ENCODE measurements around the gene AKAP9.
"Not testable (repeated sequence)": the region's sequence is repeated elsewhere in the genome, so short reads cannot be mapped to it uniquely, and the experiment has no call there.

Gene AKAP9

GRCh38 chr7:92020636-92021035, 80.0 kb downstream of the AKAP9 start:
- DNase-seq = no peak

- DNase-seq = no peak
Observed at GRCh38 chr7:92025260-92025659, 84.6 kb downstream of the AKAP9 start.

DNA sequence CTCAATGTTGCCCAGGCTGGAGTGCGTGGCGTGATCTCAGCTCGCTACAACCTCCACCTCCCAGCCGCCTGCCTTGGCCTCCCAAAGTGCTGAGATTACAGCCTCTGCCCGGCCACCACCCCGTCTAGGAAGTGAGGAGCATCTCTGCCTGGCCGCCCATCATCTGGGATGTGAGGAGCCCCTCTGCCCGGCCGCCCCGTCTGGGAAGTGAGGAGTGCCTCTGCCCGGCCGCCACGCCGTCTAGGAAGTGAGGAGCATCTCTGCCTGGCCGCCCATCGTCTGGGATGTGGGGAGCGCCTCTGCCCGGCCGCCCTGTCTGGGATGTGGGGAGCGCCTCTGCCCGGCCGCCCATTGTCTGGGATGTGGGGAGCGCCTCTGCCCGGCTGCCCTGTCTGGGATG, 86.0 kb downstream of the AKAP9 start:
- DNase-seq = not testable (repeated sequence)

DNA sequence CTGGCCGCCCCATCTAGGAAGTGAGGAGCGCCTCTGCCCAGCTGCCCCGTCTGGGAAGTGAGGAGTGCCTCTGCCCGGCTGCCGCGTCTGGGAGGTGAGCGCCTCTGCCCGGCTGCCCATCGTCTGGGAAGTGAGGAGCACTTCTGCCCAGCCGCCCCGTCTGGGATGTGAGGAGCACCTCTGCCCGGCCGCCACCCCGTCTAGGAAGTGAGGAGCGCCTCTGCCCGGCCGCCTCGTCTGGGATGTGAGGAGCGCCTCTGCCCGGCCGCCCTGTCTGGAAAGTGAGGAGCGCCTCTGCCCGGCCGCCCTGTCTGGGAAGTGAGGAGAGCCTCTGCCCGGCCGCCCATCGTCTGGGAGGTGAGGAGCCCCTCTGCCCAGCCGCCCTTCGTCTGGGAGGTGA, 86.5 kb downstream of the AKAP9 start:
- not testable (repeated sequence) for DNase-seq

- DNase-seq = no peak
Observed at GRCh38 chr7:92028226-92028625, 87.6 kb downstream of the AKAP9 start.

DNA sequence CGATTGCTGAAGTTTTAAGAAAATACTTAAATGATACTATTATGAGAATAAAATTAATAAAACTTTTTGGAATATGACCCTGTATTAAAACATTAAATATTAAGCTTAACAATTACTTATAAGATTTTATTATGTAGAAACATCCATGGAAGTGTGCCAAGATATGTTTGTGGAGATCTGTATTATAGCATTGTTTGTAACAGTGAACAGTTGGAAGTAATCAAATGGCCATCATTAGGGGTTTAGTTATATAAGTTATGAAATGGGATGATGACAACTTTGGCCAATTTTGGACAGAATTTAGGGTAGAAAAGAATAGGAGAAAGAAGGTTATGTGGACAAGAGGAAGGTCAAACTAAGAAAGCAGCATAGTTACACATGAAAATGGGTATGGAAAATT, 88.0 kb downstream of the AKAP9 start:
- no peak for DNase-seq

GRCh38 chr7:92034116-92034515, 93.5 kb downstream of the AKAP9 start:
- no peak for DNase-seq

- no peak for DNase-seq
Observed at GRCh38 chr7:92035576-92035975, 94.9 kb downstream of the AKAP9 start.

- DNase-seq = no peak
Observed at GRCh38 chr7:92039900-92040299, 99.2 kb downstream of the AKAP9 start.

DNA sequence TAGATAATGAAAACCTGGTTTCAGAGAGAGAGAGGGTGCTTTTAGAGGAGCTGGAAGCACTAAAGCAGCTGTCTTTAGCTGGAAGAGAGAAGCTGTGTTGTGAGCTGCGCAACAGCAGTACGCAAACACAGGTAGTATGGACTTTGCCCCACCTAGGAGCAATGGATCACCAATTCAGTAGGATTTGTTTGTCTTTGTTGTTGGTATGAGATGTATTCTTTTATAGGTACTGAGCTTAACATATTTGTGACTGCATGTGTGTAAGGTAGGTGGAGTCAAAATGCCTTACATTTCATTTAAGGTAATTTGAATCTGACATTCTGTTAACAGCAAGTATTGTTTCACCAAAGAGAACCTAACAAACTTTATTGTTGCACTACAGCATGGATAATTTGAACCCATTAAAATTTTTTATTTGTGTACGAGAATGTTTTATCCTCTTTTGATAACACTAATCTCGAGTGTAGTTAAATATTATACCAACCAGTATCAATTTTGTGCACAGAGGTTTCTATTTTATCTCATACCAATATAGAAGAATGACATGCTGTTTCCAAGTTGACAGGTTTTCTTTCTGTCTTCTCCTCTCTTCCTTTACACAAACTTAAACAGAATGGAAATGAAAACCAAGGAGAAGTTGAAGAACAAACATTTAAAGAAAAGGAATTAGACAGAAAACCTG, 101.5 kb downstream of the AKAP9 start:
- no peak for DNase-seq

- no peak for DNase-seq
Observed at GRCh38 chr7:92043098-92043497, 102.4 kb downstream of the AKAP9 start.

DNA sequence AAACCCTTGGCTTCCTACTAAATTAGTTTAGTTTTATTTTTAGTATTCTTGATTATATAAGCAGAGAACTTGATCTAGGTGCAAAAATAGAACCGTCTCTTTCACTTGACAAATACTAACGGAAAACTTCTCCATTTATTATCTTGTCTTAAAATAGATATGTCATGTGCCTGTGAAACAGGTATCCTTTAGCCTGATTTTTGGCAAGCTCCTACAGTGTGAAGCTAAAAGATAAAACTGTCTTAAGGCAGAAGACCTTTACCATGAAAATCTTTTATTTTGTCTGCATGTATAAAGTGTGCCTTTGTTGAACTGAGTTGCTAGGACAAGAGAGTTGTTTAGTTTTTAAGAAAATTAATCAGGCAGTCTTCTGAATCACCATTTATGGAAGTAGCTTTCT, 103.0 kb downstream of the AKAP9 start:
- no peak for DNase-seq

DNA sequence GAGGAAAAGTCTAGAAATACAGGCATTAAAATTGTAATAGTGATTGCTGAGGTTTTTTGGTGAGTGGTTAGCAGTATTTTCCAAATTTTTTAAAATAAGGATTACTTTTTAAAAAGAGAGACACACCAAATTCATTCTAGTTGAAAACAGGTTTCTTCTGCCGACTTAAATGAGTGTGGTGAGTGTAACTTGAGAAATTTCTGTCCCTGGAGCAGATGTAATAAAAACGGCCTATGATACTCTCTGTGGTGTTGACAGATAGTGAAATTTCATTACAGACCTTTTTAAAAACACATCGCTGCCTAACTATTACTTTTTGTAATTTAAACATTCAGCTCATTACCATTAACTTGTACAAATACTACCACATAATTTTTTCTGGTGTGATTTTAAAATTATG, 103.5 kb downstream of the AKAP9 start:
- no peak for DNase-seq

DNA sequence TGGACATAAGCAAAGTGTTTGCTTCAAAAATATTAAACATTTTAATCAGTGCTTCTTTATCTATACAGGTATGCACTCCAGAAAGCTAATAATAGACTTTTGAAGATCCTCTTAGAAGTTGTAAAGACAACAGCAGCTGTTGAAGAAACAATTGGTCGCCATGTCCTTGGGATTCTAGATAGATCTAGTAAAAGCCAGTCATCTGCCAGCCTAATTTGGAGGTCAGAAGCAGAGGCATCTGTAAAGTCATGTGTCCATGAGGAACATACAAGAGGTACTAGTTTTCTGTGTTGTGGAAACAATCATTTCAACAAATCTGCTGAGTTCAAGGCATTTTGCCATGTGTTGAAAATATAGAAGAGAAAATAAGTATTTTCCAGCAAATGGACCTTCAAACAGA, 104.3 kb downstream of the AKAP9 start:
- DNase-seq = no peak

DNA sequence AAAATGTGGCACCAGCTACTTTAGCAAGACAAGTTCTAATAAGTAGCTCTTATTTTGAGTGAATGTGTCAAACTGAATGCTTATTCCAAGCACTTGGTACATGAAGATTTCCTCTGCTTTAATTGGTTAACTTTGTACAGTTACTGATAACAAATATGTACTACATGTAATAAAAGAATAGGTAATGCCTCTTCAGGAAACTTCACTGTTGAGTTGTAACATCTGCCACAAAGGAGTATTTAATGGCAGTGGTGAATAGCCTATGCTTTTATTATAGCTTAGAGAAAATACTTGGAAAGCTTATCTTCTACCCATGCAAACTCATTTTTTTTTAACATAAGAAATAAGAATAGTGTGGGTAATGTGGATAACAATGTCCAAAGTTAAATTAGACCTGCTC, 111.0 kb downstream of the AKAP9 start:
- DNase-seq = no peak

- DNase-seq = no peak
Observed at GRCh38 chr7:92052159-92052558, 111.5 kb downstream of the AKAP9 start.

DNA sequence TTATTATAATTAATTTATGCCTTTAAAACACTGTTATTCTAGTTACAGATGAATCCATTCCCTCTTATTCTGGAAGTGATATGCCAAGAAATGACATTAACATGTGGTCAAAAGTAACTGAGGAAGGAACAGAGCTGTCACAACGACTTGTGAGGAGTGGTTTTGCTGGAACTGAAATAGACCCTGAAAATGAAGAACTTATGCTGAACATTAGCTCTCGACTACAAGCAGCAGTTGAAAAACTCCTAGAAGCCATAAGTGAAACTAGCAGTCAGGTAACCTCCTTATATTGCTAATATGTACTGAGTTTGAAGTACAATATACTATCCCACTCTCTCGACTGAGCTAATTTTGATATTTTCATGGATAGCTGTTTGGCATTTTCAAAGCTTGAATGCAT, 112.0 kb downstream of the AKAP9 start:
- no peak for DNase-seq

DNA sequence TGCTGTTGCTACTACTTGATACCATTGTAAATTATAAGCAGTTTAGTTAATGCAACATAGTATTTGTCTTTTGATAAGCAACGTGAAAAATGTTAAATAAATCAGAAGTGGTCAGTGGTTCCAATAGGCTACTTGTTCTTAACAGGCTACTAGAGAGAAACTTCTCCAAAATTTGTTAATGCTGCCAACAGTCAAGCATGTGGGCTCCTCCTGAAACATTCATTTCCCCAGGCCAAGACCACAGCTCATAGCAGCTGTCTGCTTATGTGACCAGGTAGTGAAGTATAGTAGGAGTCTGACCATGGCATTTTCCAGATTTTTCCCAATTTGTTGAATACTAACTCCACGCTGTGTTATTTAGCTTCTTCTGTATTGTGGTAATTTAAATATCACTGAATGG, 112.7 kb downstream of the AKAP9 start:
- DNase-seq = no peak

DNA sequence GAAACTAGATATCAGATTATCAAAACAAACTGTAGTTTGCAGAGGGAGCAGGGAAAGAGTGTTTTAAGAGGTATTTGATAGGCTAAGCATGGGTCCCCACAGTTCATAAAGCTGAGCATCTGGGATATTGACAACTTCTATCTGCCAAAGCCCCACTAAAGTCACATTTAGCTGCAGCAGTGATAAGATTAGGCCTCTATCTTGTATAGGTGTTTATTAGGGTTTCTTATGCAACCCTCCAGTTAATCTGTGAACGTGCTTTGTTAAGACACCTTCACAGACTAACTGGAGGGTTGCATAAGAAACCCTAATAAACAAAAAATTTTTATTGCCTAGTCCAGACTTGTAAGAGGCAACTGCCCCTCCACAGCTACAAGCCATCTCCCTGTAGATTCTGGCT, 115.6 kb downstream of the AKAP9 start:
- DNase-seq = no peak

DNA sequence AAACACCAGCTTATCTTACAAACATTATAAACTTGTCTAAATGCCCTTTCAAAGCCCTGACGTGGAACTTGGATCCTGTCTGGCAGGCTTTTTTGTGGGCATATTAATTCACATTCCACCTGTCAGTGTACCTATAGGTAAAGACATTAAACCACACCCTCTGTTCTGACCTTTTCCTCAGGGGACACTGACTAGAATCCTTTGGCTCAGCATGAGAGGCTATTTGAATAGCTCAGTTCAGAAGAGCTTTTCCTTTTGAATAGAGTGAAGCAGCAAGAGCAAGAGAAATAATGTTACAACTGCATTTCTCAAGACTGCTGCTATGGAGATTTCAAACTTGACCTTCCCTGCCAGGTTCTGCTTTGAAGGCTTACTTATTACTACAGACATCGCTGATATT, 116.7 kb downstream of the AKAP9 start:
- DNase-seq = no peak

DNA sequence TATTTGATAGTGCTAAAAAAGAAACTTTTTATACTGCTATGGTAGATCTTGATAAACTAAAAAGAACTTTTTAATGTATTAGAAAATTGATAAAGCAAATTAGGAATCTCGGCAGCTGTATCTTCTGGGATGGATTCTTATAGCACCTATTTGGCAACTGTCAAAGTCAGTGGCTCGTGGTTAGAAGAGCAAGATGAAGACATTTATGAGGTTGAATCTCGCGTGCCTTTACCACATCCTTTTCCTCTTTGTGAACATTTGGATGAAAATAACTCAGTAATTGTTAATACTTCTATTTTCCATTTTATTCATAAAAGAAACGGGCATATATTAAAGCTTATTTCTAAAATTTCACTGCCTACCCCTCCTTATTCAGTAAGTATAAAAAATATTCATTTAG, 117.4 kb downstream of the AKAP9 start:
- DNase-seq = no peak

DNA sequence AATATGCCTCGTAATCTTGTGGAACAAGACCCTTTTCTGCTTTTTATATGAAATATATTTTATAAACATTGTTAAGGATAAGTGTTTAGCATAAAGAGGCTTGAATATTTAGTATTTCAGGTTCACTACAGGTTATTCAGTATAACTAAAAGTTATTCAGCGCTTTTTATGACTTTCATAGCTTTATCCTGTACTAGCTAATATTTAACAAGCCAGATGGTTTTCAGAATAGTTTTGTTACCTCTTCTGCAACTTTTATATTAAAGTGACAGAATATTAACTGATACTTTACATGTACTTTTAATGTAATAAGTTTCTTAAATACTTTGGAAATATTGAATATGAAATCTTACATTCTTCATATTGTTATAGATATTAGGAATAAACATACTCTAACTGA, 118.2 kb downstream of the AKAP9 start:
- no peak for DNase-seq

GRCh38 chr7:92061154-92061553, 120.5 kb downstream of the AKAP9 start:
- DNase-seq = no peak

DNA sequence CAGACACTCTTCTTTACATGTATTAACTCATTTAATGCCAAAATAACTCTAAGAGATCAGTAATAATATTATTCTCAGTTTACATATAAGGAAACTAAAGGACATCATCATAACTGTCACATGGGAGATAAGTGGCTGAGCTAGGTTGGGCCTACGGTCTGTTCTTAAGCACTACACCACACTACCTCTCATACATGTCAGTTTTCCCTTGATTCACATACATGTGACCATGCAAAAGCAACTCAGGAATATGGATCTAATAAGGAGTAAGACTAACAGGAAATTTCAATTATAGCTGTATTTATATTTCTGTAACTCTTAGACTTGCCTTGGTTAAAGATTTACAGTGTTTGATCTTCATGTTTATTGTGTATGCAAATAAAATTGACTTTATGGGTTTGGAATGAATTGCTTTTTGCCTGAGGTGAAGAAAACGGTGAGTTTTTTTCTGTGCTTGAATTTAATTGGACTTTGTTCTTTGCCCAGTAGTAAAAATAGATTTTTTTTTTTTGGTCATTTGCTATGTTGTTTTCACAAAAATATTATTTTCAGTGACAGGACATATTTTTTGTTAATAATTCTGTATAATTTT, 123.9 kb downstream of the AKAP9 start:
- DNase-seq = no peak

DNA sequence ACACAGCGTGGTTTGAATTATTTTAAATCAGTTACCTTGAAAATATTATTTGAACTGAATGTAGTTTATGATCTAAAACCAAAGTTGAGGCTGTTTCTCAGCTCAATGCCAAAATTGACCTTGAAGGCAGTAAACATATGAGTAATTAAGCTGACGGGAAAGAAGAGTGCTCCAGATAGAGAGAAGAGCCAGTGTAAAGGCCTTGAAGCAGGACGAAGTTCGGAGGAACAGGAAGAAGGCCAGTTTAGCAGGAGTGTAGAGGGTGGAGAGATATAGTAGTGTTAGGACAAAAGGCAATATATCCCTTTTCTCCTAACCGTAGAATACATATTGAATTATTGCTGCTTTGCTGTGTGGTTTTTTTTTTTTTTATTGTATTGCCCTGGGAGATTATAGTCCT, 130.4 kb downstream of the AKAP9 start:
- no peak for DNase-seq
